Stimulated activated CD8-positive, alpha-beta memory T cell treated with anti-CD3 and anti-CD28 coated beads, Interleukin-7, amount 100 ng/mL, for 48 hours (primary cell): ENCODE data around the gene NPM3.

Experiments used
- DNase-seq, 2 donors: peaks; one replicate each; pipeline ENCODE4 v3.0.0-alpha.2; 2020; ENCODE audit warnings: low read depth in 1 of 2; ENCODE audit errors: extremely low read depth in 1 of 2

Gene NPM3

GRCh38 chr10:101760510-101760909 is 22.7 kb downstream of the NPM3 start:
- no peak for DNase-seq

GRCh38 chr10:101759309-101760247 is 23.7 kb downstream of the NPM3 start:
- no peak for DNase-seq

GRCh38 chr10:101758858-101759257 is 24.4 kb downstream of the NPM3 start:
- DNase-seq, result no peak

GRCh38 chr10:101752241-101752640 is 31.0 kb downstream of the NPM3 start:
- DNase-seq, result no peak

- no peak for DNase-seq
Observed at GRCh38 chr10:101749047-101750016, 33.9 kb downstream of the NPM3 start.

- no peak for DNase-seq
Observed at GRCh38 chr10:101748496-101748895, 34.8 kb downstream of the NPM3 start.

GRCh38 chr10:101745074-101745696 is 38.1 kb downstream of the NPM3 start:
- DNase-seq, result no peak

- no peak for DNase-seq
Observed at GRCh38 chr10:101744267-101744666, 39.0 kb downstream of the NPM3 start.

GRCh38 chr10:101741938-101742337 is 41.3 kb downstream of the NPM3 start:
- no peak for DNase-seq

- DNase-seq, result no peak
Observed at GRCh38 chr10:101736666-101737065, 46.6 kb downstream of the NPM3 start.

GRCh38 chr10:101732096-101732495 is 51.1 kb downstream of the NPM3 start:
- DNase-seq, result no peak
